CD1c-positive myeloid dendritic cell (primary cell): ENCODE measurements around the gene MINK1.

ENCODE experiments used
- DNase-seq: peaks from one replicate; pipeline ENCODE4 v3.0.0-alpha.2; 2016; ENCODE audit errors: extremely low spot score

The MINK1 gene

GRCh38 chr17:4833178-4833940 lies at the start of gene MINK1:
Gene MINK1 (plus strand): TSS chr17:4833340. CDS start chr17:4833584, 244 bp downstream.
- peak; percentile 96 for DNase-seq

GRCh38 chr17:4785311-4786105 lies 47.6 kb upstream of the MINK1 start:
- peak; percentile 26 for DNase-seq

GRCh38 chr17:4786106-4786511 lies 47.0 kb upstream of the MINK1 start, which contains the start of gene VMO1:
Gene VMO1 (minus strand): TSS chr17:4786364. CDS start chr17:4786352, 12 bp downstream.
- peak; percentile 40 for DNase-seq

- no peak for DNase-seq
Observed at GRCh38 chr17:4786516-4786915, 46.6 kb upstream of the MINK1 start.

GRCh38 chr17:4788159-4788806 lies 44.9 kb upstream of the MINK1 start:
- no peak for DNase-seq

- DNase-seq, result no peak
Observed at GRCh38 chr17:4788807-4789700, 44.1 kb upstream of the MINK1 start, which contains the start of gene GLTPD2. Gene GLTPD2 (plus strand): TSS chr17:4788964. CDS start chr17:4789012, 48 bp downstream.

GRCh38 chr17:4789701-4789950 lies 43.5 kb upstream of the MINK1 start:
- no peak for DNase-seq

- peak; percentile 88 for DNase-seq
Observed at GRCh38 chr17:4789951-4790704, 43.0 kb upstream of the MINK1 start.

- DNase-seq, result no peak
Observed at GRCh38 chr17:4790705-4791088, 42.4 kb upstream of the MINK1 start.

GRCh38 chr17:4795168-4795567 lies 38.0 kb upstream of the MINK1 start:
- no peak for DNase-seq

GRCh38 chr17:4796552-4796920 lies 36.6 kb upstream of the MINK1 start:
- DNase-seq, result peak; percentile 49

GRCh38 chr17:4800462-4801196 lies 32.5 kb upstream of the MINK1 start:
- no peak for DNase-seq

- DNase-seq, result no peak
Observed at GRCh38 chr17:4802228-4802627, 30.9 kb upstream of the MINK1 start, which contains the start of gene C17orf114. Gene C17orf114 (minus strand): TSS chr17:4802328.

GRCh38 chr17:4806456-4806776 lies 26.7 kb upstream of the MINK1 start:
- DNase-seq, result no peak

- peak; percentile 93 for DNase-seq
Observed at GRCh38 chr17:4806777-4807604, 26.1 kb upstream of the MINK1 start, which contains the start of gene PLD2. Gene PLD2 (plus strand): TSS chr17:4807152. CDS start chr17:4807773, 621 bp downstream.

- no peak for DNase-seq
Observed at GRCh38 chr17:4807605-4808377, 25.3 kb upstream of the MINK1 start.

GRCh38 chr17:4808378-4808767 lies 24.8 kb upstream of the MINK1 start:
- DNase-seq, result no peak

- DNase-seq, result no peak
Observed at GRCh38 chr17:4810696-4811290, 22.3 kb upstream of the MINK1 start.
